ENCODE measurements around the gene LHX5. TPM values are rescaled to one million over a fixed set of nuclear protein-coding genes. Genes with fewer than 3 reads are reported as not detected.
A peak's percentile ranks its signal among the peaks of the same experiment; 100 is the strongest.

LHX5 gene
- total RNA-seq, 3 donors from 2014 or later (not counting 1 experiment from before 2014, with no cell fraction given) = not detected

DNA sequence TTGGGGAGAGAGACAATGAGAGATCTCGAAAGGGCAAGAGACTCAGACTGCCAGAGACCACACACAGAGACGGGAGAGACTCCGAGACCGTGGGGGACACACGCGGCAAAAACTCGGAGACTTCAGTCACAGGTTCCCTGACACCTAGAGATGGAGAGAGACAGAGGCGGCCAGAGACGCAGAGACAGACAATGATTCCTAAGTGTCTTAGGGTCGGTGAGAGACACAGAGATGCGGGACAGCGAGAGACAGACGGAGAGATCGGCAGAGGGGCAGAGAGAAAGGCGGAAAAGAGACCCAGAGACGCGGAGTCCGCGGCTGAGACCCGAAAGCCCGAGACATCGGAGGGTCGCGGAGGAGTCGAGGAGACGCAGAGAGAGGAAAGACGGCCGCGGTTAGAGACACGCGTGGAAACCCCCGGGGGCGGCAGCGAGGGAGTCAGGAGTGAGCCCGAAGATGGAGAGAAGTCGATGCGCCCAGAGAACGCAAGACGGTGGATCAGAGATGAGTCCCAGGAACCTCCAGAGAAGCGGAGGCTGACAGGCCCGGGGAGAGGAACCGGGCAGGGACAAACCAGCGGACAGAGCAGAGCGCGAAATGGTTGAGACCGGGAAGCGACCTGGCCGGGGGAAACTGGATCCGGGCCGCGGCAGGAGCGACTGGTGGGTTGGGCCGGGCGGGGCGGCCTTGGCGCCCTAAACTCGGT, 7.8 kb downstream of the LHX5 start:
- 6% methylated on average over 57 of the region's 57 CpGs for WGBS (ENCODE audit: insufficient coverage)
- Histone ChIP-seq H3K27me3 (ENCODE audit: control insufficient read depth, insufficient read depth, low read length) (peaks cover 54% of the 10 kb centered on the region), H3K4me1 (ENCODE audit: control insufficient read depth, insufficient read depth, low read length) (peaks cover 32% of the 10 kb centered on the region), H3K27ac (ENCODE audit: low read length) (no peak overlapping the region), H3K36me3 (ENCODE audit: control insufficient read depth, insufficient read depth, low read length) (no peaks in the 10 kb centered on the region), H3K9me3 (ENCODE audit: control insufficient read depth, insufficient read depth, low read length) (no peaks in the 10 kb centered on the region), H3K4me3 (ENCODE audit: low read length) (no peak overlapping the region)
- intact Hi-C loops (cut with micrococcal nuclease) = no loop called here
- Mint-ChIP-seq H3K4me3 (peak overlapping the region; percentile 7), H3K27me3 (ENCODE audit: low read depth in 2 of 2) (peaks cover 62 to 65% of the 10 kb centered on the region in 2 donors), H3K36me3 (no peaks in the 10 kb centered on the region), H3K27ac (peak overlapping the region in 1 of 2 donors; percentile 9), H3K9me3 (no peaks in the 10 kb centered on the region), H3K4me1 (peaks cover 11 to 19% of the 10 kb centered on the region in 2 donors)
- DNase-seq (no peak), ATAC-seq (no peak)
- TF ChIP-seq, protein P1, sequence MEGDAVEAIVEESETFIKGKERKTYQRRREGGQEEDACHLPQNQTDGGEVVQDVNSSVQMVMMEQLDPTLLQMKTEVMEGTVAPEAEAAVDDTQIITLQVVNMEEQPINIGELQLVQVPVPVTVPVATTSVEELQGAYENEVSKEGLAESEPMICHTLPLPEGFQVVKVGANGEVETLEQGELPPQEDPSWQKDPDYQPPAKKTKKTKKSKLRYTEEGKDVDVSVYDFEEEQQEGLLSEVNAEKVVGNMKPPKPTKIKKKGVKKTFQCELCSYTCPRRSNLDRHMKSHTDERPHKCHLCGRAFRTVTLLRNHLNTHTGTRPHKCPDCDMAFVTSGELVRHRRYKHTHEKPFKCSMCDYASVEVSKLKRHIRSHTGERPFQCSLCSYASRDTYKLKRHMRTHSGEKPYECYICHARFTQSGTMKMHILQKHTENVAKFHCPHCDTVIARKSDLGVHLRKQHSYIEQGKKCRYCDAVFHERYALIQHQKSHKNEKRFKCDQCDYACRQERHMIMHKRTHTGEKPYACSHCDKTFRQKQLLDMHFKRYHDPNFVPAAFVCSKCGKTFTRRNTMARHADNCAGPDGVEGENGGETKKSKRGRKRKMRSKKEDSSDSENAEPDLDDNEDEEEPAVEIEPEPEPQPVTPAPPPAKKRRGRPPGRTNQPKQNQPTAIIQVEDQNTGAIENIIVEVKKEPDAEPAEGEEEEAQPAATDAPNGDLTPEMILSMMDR (IDR thresholded peaks at IDR 0.05) = no peak

- TF ChIP-seq, protein P1 (IDR thresholded peaks at IDR 0.05) = no peak
- intact Hi-C loops (cut with micrococcal nuclease) = no loop called here
- H3K27ac Mint-ChIP-seq = no peak overlapping the region
- H3K9me3 ChIP-seq (ENCODE audit: control insufficient read depth, insufficient read depth, low read length) = no peaks in the 10 kb centered on the region
- H3K9me3 Mint-ChIP-seq = no peaks in the 10 kb centered on the region
- H3K4me3 ChIP-seq (ENCODE audit: low read length) = no peak overlapping the region
- ATAC-seq = peak in 1 of 3 donors; percentile 21
- no peaks in the 10 kb centered on the region for H3K36me3 Mint-ChIP-seq
- no peaks in the 10 kb centered on the region for H3K36me3 ChIP-seq (ENCODE audit: control insufficient read depth, insufficient read depth, low read length)
- H3K27me3 Mint-ChIP-seq (ENCODE audit: low read depth in 2 of 2) = peaks cover 64% of the 10 kb centered on the region in 2 donors
- peak overlapping the region; percentile 7 for H3K4me3 Mint-ChIP-seq
- WGBS (ENCODE audit: insufficient coverage) = 4% methylated on average over 91 of the region's 91 CpGs
- peaks cover 47% of the 10 kb centered on the region for H3K27me3 ChIP-seq (ENCODE audit: control insufficient read depth, insufficient read depth, low read length)
- H3K4me1 ChIP-seq (ENCODE audit: control insufficient read depth, insufficient read depth, low read length) = peaks cover 32% of the 10 kb centered on the region
- H3K4me1 Mint-ChIP-seq = peaks cover 11 to 19% of the 10 kb centered on the region in 2 donors
- peak in 1 of 2 donors; percentile 13 for DNase-seq
- H3K27ac ChIP-seq (ENCODE audit: low read length) = no peak overlapping the region
These were observed 8.5 kb downstream of the LHX5 start for GRCh38 chr12:113462998-113463745.

- Mint-ChIP-seq H3K9me3 (no peaks in the 10 kb centered on the region), H3K27me3 (ENCODE audit: low read depth in 2 of 2) (peaks cover 61 to 66% of the 10 kb centered on the region in 2 donors), H3K36me3 (no peaks in the 10 kb centered on the region), H3K4me1 (peaks cover 11 to 19% of the 10 kb centered on the region in 2 donors), H3K27ac (no peak overlapping the region), H3K4me3 (peak overlapping the region; percentile 81)
- Histone ChIP-seq H3K27me3 (ENCODE audit: control insufficient read depth, insufficient read depth, low read length) (peaks cover 40% of the 10 kb centered on the region), H3K27ac (ENCODE audit: low read length) (no peak overlapping the region), H3K9me3 (ENCODE audit: control insufficient read depth, insufficient read depth, low read length) (no peaks in the 10 kb centered on the region), H3K4me3 (ENCODE audit: low read length) (no peak overlapping the region), H3K36me3 (ENCODE audit: control insufficient read depth, insufficient read depth, low read length) (no peaks in the 10 kb centered on the region), H3K4me1 (ENCODE audit: control insufficient read depth, insufficient read depth, low read length) (peaks cover 25% of the 10 kb centered on the region)
- DNase-seq = peak; percentile 64 to 80
- WGBS (ENCODE audit: insufficient coverage) = 12% methylated on average over 24 of the region's 25 CpGs
- intact Hi-C loops (cut with micrococcal nuclease) = no loop called here
- peak; percentile 59 to 84 (median 65) for ATAC-seq
- TF ChIP-seq, protein P1 (IDR thresholded peaks at IDR 0.05) = peak; percentile 75
These were observed 9.4 kb downstream of the LHX5 start for GRCh38 chr12:113462117-113462774.

Data from natural killer cell (primary cell).